Astrocyte (in vitro differentiated cells and primary cell): Measurements from ENCODE around the gene FCN1. TPM values are rescaled to one million over a fixed set of nuclear protein-coding genes. Genes with fewer than 3 reads are reported as not detected.

ENCODE experiments used
- DNase-seq: peaks from one replicate; pipeline ENCODE4 v3.0.0-alpha.2; 2010; ENCODE audit warnings: low read depth
- FAIRE-seq: peaks from 2 replicates; lab custom pipeline; 2011; peaks lifted over from hg19 to GRCh38; lab: Jason Lieb, UNC
- H2AFZ ChIP-seq: 2 replicates; pipeline ENCODE4 v1.6.0; 2012; ENCODE audit warnings: low read depth, low read length, inconsistent platforms
- H3K27ac ChIP-seq: 2 replicates; pipeline ENCODE4 v1.5.1; 2011; ENCODE audit warnings: low read depth, low read length, inconsistent platforms
- H3K27me3 ChIP-seq: 2 replicates; pipeline ENCODE4 v1.6.0; 2011; ENCODE audit warnings: low read length, inconsistent platforms; ENCODE audit not compliant: insufficient read depth
- H3K36me3 ChIP-seq: 2 replicates; pipeline ENCODE4 v1.5.1; 2011; ENCODE audit warnings: low read length, inconsistent platforms; ENCODE audit not compliant: insufficient read depth
- H3K4me1 ChIP-seq: 2 replicates; pipeline ENCODE4 v1.5.1; 2011; ENCODE audit warnings: low read length, inconsistent platforms; ENCODE audit not compliant: insufficient read depth
- H3K4me2 ChIP-seq: 2 replicates; pipeline ENCODE4 v1.6.0; 2012; ENCODE audit warnings: low read length, inconsistent platforms
- H3K4me3 ChIP-seq: 2 replicates; pipeline ENCODE4 v1.5.1; 2011; ENCODE audit warnings: low read depth, mild to moderate bottlenecking, low read length, inconsistent platforms; ENCODE audit not compliant: insufficient read depth
- H3K79me2 ChIP-seq: 2 replicates; pipeline ENCODE4 v1.6.0; 2012; ENCODE audit warnings: mild to moderate bottlenecking, low read length, inconsistent platforms; ENCODE audit not compliant: insufficient read depth
- H3K9ac ChIP-seq: 2 replicates; pipeline ENCODE4 v1.6.0; 2012; ENCODE audit warnings: mild to moderate bottlenecking, low read length, inconsistent platforms
- H3K9me3 ChIP-seq: 2 replicates; pipeline ENCODE4 v1.5.1; 2012; ENCODE audit warnings: low read depth, mild to moderate bottlenecking, low read length, inconsistent platforms; ENCODE audit not compliant: insufficient read depth
- H4K20me1 ChIP-seq: 2 replicates; pipeline ENCODE4 v1.6.0; 2012; ENCODE audit warnings: low read length, inconsistent platforms; ENCODE audit not compliant: insufficient read depth
- H3K27ac Mint-ChIP-seq: one replicate; pipeline ENCODE4 v1.8.0; 2021; ENCODE audit warnings: mild to moderate bottlenecking, mixed read lengths; ENCODE audit not compliant: unreplicated experiment
- H3K27me3 Mint-ChIP-seq: one replicate; pipeline ENCODE4 v1.8.0; 2021; ENCODE audit warnings: low read depth, mixed read lengths; ENCODE audit not compliant: unreplicated experiment
- H3K36me3 Mint-ChIP-seq: one replicate; pipeline ENCODE4 v1.8.0; 2021; ENCODE audit warnings: low read depth, mixed read lengths; ENCODE audit not compliant: unreplicated experiment
- H3K4me1 Mint-ChIP-seq: one replicate; pipeline ENCODE4 v1.8.0; 2021; ENCODE audit warnings: low read depth, mixed read lengths; ENCODE audit not compliant: unreplicated experiment
- H3K4me3 Mint-ChIP-seq: one replicate; pipeline ENCODE4 v1.8.0; 2021; ENCODE audit warnings: mild to moderate bottlenecking, moderate library complexity, mixed read lengths; ENCODE audit not compliant: unreplicated experiment
- H3K9me3 Mint-ChIP-seq: one replicate; pipeline ENCODE4 v1.8.0; 2021; ENCODE audit warnings: mild to moderate bottlenecking, mixed read lengths; ENCODE audit not compliant: unreplicated experiment
- CTCF ChIP-seq: IDR thresholded peaks from 2 replicates; pipeline ENCODE4 v1.5.1; 2011; ENCODE audit warnings: low read depth, mild to moderate bottlenecking, inconsistent platforms, low read length, moderate library complexity; ENCODE audit not compliant: insufficient read depth
- EZH2 ChIP-seq: IDR thresholded peaks from 2 replicates; pipeline ENCODE4 v1.6.1; 2012; ENCODE audit warnings: mild to moderate bottlenecking, low read length, inconsistent platforms; ENCODE audit not compliant: insufficient read depth
- total RNA-seq: library from RNA; stranded (reverse); gene quantifications from 2 replicates; pipeline ENCODE4 v1.2.1, GENCODE V29; 2021

Gene FCN1
- total RNA-seq, 1 donor from 2014 or later = not detected

GRCh38 chr9:134870746-134871662 lies 46.7 kb downstream of the FCN1 start:
- FAIRE-seq = no peak
- H3K27me3 ChIP-seq = no peaks in the 10 kb centered on the region
- Mint-ChIP-seq H3K27me3 (peaks cover 34% of the 10 kb centered on the region), H3K9me3 (peaks cover 3% of the 10 kb centered on the region), H3K4me1 (peaks cover 2% of the 10 kb centered on the region), H3K36me3 (peaks cover 2% of the 10 kb centered on the region), H3K4me3 (no peak overlapping the region), H3K27ac (no peak overlapping the region)
- no peak for TF ChIP-seq CTCF
- TF ChIP-seq EZH2 = no peak
- H3K9me3 ChIP-seq = no peaks in the 10 kb centered on the region
- no peak overlapping the region for H3K27ac ChIP-seq
- no peaks in the 10 kb centered on the region for H3K79me2 ChIP-seq
- H3K9ac ChIP-seq = no peak overlapping the region
- no peaks in the 10 kb centered on the region for H3K36me3 ChIP-seq
- no peaks in the 10 kb centered on the region for H3K4me1 ChIP-seq
- DNase-seq = no peak
- no peak overlapping the region for H3K4me3 ChIP-seq
- H4K20me1 ChIP-seq = no peaks in the 10 kb centered on the region
- no peak overlapping the region for H2AFZ ChIP-seq
- no peak overlapping the region for H3K4me2 ChIP-seq

GRCh38 chr9:134870301-134870694 lies 47.4 kb downstream of the FCN1 start:
- no peaks in the 10 kb centered on the region for H3K9me3 ChIP-seq
- no peaks in the 10 kb centered on the region for H4K20me1 ChIP-seq
- no peak for TF ChIP-seq CTCF
- TF ChIP-seq EZH2 = no peak
- H3K9me3 Mint-ChIP-seq = peaks cover 3% of the 10 kb centered on the region
- H3K27me3 ChIP-seq = no peaks in the 10 kb centered on the region
- peaks cover 2% of the 10 kb centered on the region for H3K4me1 Mint-ChIP-seq
- no peaks in the 10 kb centered on the region for H3K79me2 ChIP-seq
- peaks cover 2% of the 10 kb centered on the region for H3K36me3 Mint-ChIP-seq
- H2AFZ ChIP-seq = no peak overlapping the region
- H3K4me3 Mint-ChIP-seq = no peak overlapping the region
- H3K4me1 ChIP-seq = no peaks in the 10 kb centered on the region
- DNase-seq (no peak), FAIRE-seq (no peak)
- H3K4me3 ChIP-seq = no peak overlapping the region
- H3K27ac ChIP-seq = no peak overlapping the region
- no peak overlapping the region for H3K27ac Mint-ChIP-seq
- no peaks in the 10 kb centered on the region for H3K36me3 ChIP-seq
- no peak overlapping the region for H3K4me2 ChIP-seq
- peaks cover 31% of the 10 kb centered on the region for H3K27me3 Mint-ChIP-seq
- H3K9ac ChIP-seq = no peak overlapping the region
